Small intestine (tissue), 7 donors: Measurements from ENCODE around the gene EPS15. TPM values are rescaled to one million over a fixed set of nuclear protein-coding genes. Genes with fewer than 3 reads are reported as not detected.

ENCODE experiments used
- DNase-seq, 2 donors: peaks; one replicate each; pipeline versions ENCODE4 v3.0.0 to v3.0.0-alpha.2; 2013
- FAIRE-seq: peaks from 2 replicates; lab custom pipeline; 2012; peaks lifted over from hg19 to GRCh38; lab: Jason Lieb, UNC
- H3K27ac ChIP-seq, 3 donors: one replicate each; pipeline ENCODE4 v1.5.1; 2013; ENCODE audit warnings: low read length in 2 of 3, mild to moderate bottlenecking in 2 of 3, control low read depth in 1 of 3, inconsistent platforms in 1 of 3, low read depth in 1 of 3, moderate library complexity in 1 of 3
- H3K27me3 ChIP-seq, 3 donors: one replicate each; pipeline ENCODE4 v1.6.1; 2013; ENCODE audit warnings: low read length in 3 of 3, inconsistent platforms in 1 of 3; ENCODE audit not compliant: control insufficient read depth in 3 of 3, insufficient read depth in 3 of 3
- H3K36me3 ChIP-seq, 3 donors: one replicate each; pipeline ENCODE4 v1.6.1; 2013; ENCODE audit warnings: low read length in 3 of 3, inconsistent platforms in 1 of 3, low read depth in 1 of 3, mild to moderate bottlenecking in 1 of 3, moderate library complexity in 1 of 3; ENCODE audit not compliant: control insufficient read depth in 3 of 3, insufficient read depth in 2 of 3
- H3K4me1 ChIP-seq, 3 donors: one replicate each; pipeline ENCODE4 v1.6.1; 2013; ENCODE audit warnings: low read length in 2 of 3, inconsistent platforms in 1 of 3, low read depth in 1 of 3, mild to moderate bottlenecking in 1 of 3, moderate library complexity in 1 of 3; ENCODE audit not compliant: control insufficient read depth in 3 of 3, insufficient read depth in 2 of 3
- H3K4me3 ChIP-seq, 3 donors: one replicate each; pipeline ENCODE4 v1.5.1; 2013; ENCODE audit warnings: low read length in 3 of 3, control low read depth in 1 of 3, inconsistent platforms in 1 of 3, low read depth in 1 of 3, mild to moderate bottlenecking in 1 of 3, moderate library complexity in 1 of 3
- H3K9me3 ChIP-seq, 2 donors: one replicate each; pipeline ENCODE4 v1.6.1; 2013; ENCODE audit warnings: low read depth in 1 of 2, low read length in 1 of 2; ENCODE audit not compliant: control insufficient read depth in 2 of 2, insufficient read depth in 1 of 2
- WGBS, 3 donors: extraction: QIAGEN DNeasy Blood & Tissue Kit; methylation state at CpG; one replicate each; pipeline ENCODE4 v1.1.7; 2013; 5-methylcytosine and 5-hydroxymethylcytosine counted together
- polyA plus RNA-seq, 4 donors: library from polyadenylated mRNA; stranded (reverse) in 3 of 4; unstranded in 1 of 4; fragments of 200-250 nt in 3 of 4; fragments of 120-200 nt in 1 of 4; gene quantifications; one replicate each; pipeline versions ENCODE4 v1.2.1 to v1.2.3, GENCODE V29; 2013
- donor health status: healthy with polysubstance abuse.
- donor health status: control.
- donor health status: control.
- donor health status: Bipolar disorder and iron deficiency.
- donor health status: healthy.

Gene EPS15
- polyA plus RNA-seq, 4 donors = 14.1 to 29.4 (median 15.2) TPM

DNA sequence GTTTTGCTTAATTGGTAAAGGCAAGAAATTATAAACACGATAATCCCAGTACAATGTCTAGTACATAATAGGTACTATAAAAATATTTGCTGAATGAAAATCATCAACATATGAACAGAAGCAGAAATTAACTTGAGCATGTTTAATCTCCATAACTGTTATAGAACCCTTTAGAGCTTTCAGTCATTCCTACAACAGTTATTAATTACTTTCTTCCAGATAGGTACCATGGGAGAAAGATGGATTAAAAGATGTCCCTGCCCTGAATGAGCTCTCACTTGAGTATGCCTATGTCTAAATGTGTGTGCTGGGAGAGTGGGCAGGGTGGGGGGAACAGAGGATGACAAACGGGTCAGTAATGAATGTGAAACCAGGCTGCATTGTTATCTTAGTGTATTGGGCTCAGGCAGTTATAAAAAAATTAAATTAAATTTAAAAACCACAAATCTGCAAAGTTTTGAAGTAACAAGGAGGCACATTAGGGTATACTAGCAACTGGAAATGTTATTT, 2.4 kb downstream of the EPS15 start:
- FAIRE-seq = no peak
- no peak for DNase-seq
- peaks cover 0 to 23% (median 6%) of the 10 kb centered on the region in 3 donors for H3K4me1 ChIP-seq
- H3K4me3 ChIP-seq = peak overlapping the region in 1 of 3 donors; percentile 23
- no peaks in the 10 kb centered on the region for H3K9me3 ChIP-seq
- no peaks in the 10 kb centered on the region for H3K27me3 ChIP-seq
- H3K36me3 ChIP-seq = no peaks in the 10 kb centered on the region
- peak overlapping the region in 1 of 3 donors; percentile 97 for H3K27ac ChIP-seq
- whole genome bisulfite sequencing, 3 donors = 14 to 31% (median 17%) methylated on average over 2 of the region's 2 CpGs

DNA sequence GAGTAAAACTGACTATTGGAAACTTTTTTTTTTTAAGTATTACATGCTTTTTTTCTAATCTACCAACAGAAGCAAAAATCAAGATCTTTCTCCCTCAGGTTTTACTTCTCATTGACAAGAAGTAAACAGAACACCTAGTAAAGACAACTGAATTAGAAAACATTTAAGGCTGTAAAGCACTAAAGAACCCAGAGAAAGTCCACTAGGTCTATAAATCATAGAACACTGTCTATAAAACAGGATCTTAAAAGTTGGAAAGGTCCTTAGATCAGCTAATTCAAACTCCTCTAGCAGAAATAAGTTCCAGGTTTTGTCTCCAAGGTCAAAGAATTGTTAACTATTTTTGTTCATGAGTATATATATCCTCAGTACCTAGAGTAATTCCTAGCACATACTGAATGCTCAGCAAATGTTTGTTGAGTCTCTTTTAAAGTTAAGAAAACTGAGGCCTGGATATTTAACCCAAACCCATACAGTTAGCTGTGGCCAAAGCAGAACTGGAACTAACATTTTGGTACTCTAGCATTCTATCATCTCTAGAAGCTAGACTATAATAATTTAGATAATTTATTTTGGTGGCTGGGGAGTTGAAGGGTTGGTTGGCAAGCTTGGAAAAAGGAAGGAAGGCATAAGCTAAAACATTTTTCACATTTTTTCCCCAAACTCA, 3.0 kb downstream of the EPS15 start:
- Histone ChIP-seq H3K27me3 (no peaks in the 10 kb centered on the region), H3K27ac (peak overlapping the region in 1 of 3 donors; percentile 97), H3K4me1 (peaks cover 0 to 23% (median 6%) of the 10 kb centered on the region in 3 donors), H3K36me3 (no peaks in the 10 kb centered on the region), H3K4me3 (no peak overlapping the region), H3K9me3 (no peaks in the 10 kb centered on the region)
- DNase-seq (no peak), FAIRE-seq (no peak)

DNA sequence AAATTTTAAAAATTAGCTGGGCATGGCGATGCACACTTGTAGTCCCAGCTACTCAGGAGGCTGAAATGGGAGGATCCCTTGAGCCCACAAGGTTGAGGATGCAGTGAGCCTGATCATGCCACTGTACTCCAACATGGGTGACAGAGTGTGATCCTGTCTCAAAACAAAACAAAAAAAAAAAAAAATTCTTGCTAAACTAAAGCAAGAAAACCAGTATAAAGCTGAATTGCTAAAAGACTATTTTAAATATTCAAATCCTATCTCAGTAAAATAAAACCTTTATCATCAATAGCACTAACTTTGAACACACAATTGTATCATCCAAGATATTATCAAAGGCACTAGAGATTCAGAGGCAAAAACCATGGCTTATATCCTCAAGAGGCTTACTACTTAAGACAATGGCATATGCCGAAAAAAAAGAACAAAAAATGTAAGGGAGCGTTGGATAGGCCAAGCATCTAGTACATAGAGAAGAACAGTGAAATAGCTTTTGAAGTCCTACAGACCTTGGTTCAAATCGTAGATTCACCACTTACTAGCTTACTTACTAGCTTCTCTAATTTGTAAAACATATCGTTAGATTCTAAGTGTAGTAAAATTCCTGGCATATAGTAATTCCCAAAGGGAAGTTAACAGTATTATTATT, 3.6 kb downstream of the EPS15 start:
- peaks cover 0 to 20% (median 6%) of the 10 kb centered on the region in 3 donors for H3K4me1 ChIP-seq
- no peak for DNase-seq
- H3K9me3 ChIP-seq = no peaks in the 10 kb centered on the region
- H3K4me3 ChIP-seq = no peak overlapping the region
- WGBS, 3 donors = 52 to 66% (median 63%) methylated on average over 5 of the region's 5 CpGs
- no peaks in the 10 kb centered on the region for H3K27me3 ChIP-seq
- FAIRE-seq = no peak
- H3K27ac ChIP-seq = peak overlapping the region in 2 of 3 donors; percentile 64 to 66
- no peaks in the 10 kb centered on the region for H3K36me3 ChIP-seq

DNA sequence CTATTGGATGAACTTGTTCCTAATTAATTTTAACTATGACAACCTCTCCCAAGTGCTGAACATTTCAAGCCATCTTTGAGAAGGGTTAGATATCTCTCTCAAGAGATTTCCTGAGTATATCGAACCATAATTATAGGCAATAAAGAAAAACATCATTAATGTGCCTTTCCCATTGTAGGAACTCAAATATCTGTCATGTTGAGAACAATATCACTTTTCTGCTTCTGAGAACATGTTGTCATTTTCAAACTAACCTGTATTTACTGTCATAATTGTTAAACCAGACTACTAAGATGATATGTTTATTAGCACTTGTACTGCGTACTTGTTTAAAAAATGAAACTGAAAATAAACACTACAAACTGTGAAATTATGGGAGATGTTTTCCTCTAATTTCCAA, 4.3 kb downstream of the EPS15 start:
- H3K27me3 ChIP-seq = no peaks in the 10 kb centered on the region
- DNase-seq = peak in 1 of 2 donors; percentile 12
- peak overlapping the region in 1 of 3 donors; percentile 39 for H3K4me3 ChIP-seq
- FAIRE-seq = peak; percentile 51
- H3K27ac ChIP-seq = peak overlapping the region in 1 of 3 donors; percentile 11
- no peaks in the 10 kb centered on the region for H3K9me3 ChIP-seq
- 7 to 14% (median 7%) methylated on average over 2 of the region's 2 CpGs for WGBS, 3 donors
- no peaks in the 10 kb centered on the region for H3K36me3 ChIP-seq
- peaks cover 0 to 15% (median 4%) of the 10 kb centered on the region in 3 donors for H3K4me1 ChIP-seq

DNA sequence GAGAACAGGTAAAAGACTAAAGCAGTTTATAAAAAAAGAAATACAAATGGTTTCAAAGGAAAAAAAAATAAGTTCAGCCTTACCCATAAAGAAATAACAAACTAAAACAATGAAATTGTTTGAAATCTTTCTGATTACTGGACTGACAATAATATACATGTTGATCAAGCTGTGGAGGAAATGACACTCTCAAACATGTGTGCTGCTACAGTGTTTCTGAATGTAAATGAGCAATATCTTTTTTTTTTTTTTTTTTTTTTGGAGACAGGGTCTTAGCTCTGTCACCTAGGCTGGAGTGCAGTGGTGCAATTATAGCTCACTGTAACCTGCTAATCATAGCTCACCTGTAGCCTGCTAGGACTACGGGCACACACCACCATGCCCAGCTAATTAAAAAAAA, 6.5 kb downstream of the EPS15 start:
- H3K9me3 ChIP-seq = no peaks in the 10 kb centered on the region
- H3K36me3 ChIP-seq = no peaks in the 10 kb centered on the region
- H3K27me3 ChIP-seq = no peaks in the 10 kb centered on the region
- H3K27ac ChIP-seq = peak overlapping the region in 1 of 3 donors; percentile 39
- no peak for DNase-seq
- FAIRE-seq = no peak
- 81 to 86% (median 81%) methylated on average over 1 of the region's 1 CpG for whole genome bisulfite sequencing, 3 donors
- no peak overlapping the region for H3K4me3 ChIP-seq
- peaks cover 0 to 11% (median 3%) of the 10 kb centered on the region in 3 donors for H3K4me1 ChIP-seq

DNA sequence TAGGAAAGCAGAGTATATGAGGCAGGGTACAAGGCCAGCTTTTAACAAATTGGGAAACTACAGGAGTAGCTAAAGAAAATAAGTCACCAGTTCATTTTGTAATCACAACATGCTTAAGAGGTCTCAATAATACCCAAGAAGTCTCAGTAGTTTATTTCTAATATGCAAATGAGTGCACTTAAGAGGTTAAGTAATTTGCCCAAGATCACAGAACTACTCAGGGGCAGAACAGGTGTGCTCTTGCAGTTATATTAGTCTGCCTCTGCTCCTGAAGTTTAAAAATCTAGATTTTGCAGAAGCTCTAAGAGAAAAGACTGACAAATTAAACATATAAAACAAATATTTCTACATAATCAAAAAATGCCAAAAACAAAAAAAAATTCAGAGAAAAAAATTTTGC, 6.9 kb downstream of the EPS15 start:
- no peak for FAIRE-seq
- no peak overlapping the region for H3K4me3 ChIP-seq
- H3K9me3 ChIP-seq = no peaks in the 10 kb centered on the region
- no peak overlapping the region for H3K27ac ChIP-seq
- no peak for DNase-seq
- H3K36me3 ChIP-seq = no peaks in the 10 kb centered on the region
- H3K27me3 ChIP-seq = no peaks in the 10 kb centered on the region
- peaks cover 0 to 6% (median 3%) of the 10 kb centered on the region in 3 donors for H3K4me1 ChIP-seq

DNA sequence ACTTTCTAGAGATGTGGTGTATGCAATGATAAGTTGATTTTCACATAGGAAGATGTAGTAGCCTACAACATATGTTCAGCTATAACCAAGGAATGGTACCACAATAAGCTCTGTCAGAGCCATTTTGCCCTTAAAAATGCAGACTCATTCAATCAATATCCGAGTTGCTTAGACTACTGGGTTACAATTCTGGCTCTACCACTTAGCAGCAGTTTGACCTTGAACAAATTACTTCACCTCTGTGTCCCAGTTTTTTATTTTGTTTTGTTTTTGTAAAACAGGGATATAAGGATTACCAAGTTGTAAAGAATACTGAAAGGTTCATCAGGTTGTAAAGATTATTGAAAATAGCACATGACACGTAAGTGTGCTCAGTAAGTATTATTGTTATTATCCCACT, 9.3 kb downstream of the EPS15 start:
- Histone ChIP-seq H3K27me3 (no peaks in the 10 kb centered on the region), H3K4me3 (no peak overlapping the region), H3K4me1 (peaks cover 0 to 3% (median 0%) of the 10 kb centered on the region in 3 donors), H3K36me3 (peaks cover 0 to 4% (median 0%) of the 10 kb centered on the region in 3 donors), H3K9me3 (no peaks in the 10 kb centered on the region), H3K27ac (no peak overlapping the region)
- WGBS, 3 donors = 43 to 62% (median 47%) methylated on average over 2 of the region's 2 CpGs
- DNase-seq (no peak), FAIRE-seq (no peak)

DNA sequence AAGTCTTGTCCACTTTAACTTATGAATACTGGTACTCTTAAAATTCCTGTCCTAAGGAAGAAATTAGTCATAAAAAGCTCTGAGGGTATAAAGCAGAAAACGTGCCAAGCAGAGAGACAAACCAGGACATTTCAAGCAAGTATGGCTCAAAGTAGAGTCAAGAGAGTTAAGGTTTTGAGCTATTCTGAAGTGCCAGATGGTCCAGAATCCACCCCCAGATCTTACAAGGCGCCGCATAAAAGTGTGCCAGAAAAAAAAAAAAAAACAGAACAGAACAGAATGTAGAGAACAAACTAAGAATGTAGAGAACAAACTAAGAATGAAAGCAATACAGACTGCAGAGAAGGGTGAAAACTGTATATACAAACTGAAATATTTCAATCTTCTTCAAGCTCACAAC, 12.5 kb downstream of the EPS15 start:
- H3K27me3 ChIP-seq = no peaks in the 10 kb centered on the region
- H3K4me1 ChIP-seq = peaks cover 0 to 3% (median 2%) of the 10 kb centered on the region in 3 donors
- H3K27ac ChIP-seq = no peak overlapping the region
- peaks cover 0 to 20% (median 0%) of the 10 kb centered on the region in 3 donors for H3K36me3 ChIP-seq
- WGBS, 3 donors = 40 to 58% (median 46%) methylated on average over 3 of the region's 3 CpGs
- H3K4me3 ChIP-seq = no peak overlapping the region
- DNase-seq (no peak), FAIRE-seq (no peak)
- peaks cover 0 to 3% of the 10 kb centered on the region in 2 donors for H3K9me3 ChIP-seq
